GM10266 (cell line): ENCODE results near the gene ACADSB.

Experiments used
- DNase-seq: peaks from one replicate; pipeline ENCODE4 v3.0.0; 2012; ENCODE audit errors: extremely low spot score
- CTCF ChIP-seq: IDR thresholded peaks from 2 replicates; pipeline ENCODE4 v1.5.1; 2012; ENCODE audit warnings: mild to moderate bottlenecking, low read depth; ENCODE audit not compliant: control insufficient read depth, insufficient read depth; ENCODE audit errors: missing control alignments

Gene ACADSB

GRCh38 chr10:122992031-122992585 lies 16.7 kb upstream of the ACADSB start:
- no peak for DNase-seq
- no peak for TF ChIP-seq CTCF

- no peak for TF ChIP-seq CTCF
Measured at GRCh38 chr10:122993797-122994336, 14.9 kb upstream of the ACADSB start.

GRCh38 chr10:122995936-122996335 lies 12.9 kb upstream of the ACADSB start:
- no peak for DNase-seq
- TF ChIP-seq CTCF, result no peak

More at GRCh38 chr10:122993797-122994336, 14.9 kb upstream of the ACADSB start:
- DNase-seq, result no peak

GRCh38 chr10:122997864-122998263 lies 10.9 kb upstream of the ACADSB start:
- DNase-seq, result no peak
- TF ChIP-seq CTCF, result no peak

GRCh38 chr10:122998360-122998917 lies 10.4 kb upstream of the ACADSB start:
- no peak for TF ChIP-seq CTCF
- DNase-seq, result no peak

- no peak for DNase-seq
- no peak for TF ChIP-seq CTCF
Measured at GRCh38 chr10:122998934-122999333, 9.9 kb upstream of the ACADSB start.

- no peak for DNase-seq
- no peak for TF ChIP-seq CTCF
Measured at GRCh38 chr10:122999347-122999746, 9.5 kb upstream of the ACADSB start.
